GM12865 (cell line): ENCODE data around the gene PHF21A.

ENCODE experiments used
- DNase-seq: peaks from one replicate; pipeline ENCODE4 v3.0.0; 2010; ENCODE audit warnings: low read depth
- H3K4me3 ChIP-seq: 2 replicates; pipeline ENCODE4 v1.5.1; 2011; ENCODE audit warnings: mild to moderate bottlenecking, low read depth, low read length, control low read depth
- CTCF ChIP-seq: IDR thresholded peaks from 2 replicates; pipeline ENCODE4 v1.5.1; 2011; ENCODE audit warnings: low read length, control low read depth, low read depth, inconsistent platforms; ENCODE audit not compliant: insufficient read depth; ENCODE audit errors: missing control alignments

PHF21A gene

GRCh38 chr11:45889555-45889954 is 231.7 kb downstream of the PHF21A start:
- no peak for DNase-seq
- no peak overlapping the region for H3K4me3 ChIP-seq
- no peak for TF ChIP-seq CTCF

DNA sequence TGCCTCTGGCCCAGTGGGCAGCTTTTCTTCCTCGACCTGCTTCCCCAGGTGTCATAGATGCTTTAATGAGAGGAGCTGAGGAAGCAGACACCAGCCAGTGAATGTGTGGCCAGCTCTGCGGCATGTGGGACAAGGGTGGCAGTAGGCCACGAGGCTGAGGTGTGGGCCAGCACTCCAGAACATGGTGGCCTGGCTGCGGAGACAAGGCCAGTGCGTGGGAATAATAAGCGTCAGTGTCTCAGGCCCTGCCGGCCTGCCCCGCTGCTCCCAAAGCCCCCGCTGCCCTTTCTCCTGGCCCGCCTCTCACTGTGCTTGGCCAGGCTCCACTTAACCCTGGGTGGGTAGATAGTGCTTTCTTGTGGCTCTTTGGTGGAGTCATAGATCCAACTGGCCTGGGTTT is 233.7 kb downstream of the PHF21A start:
- DNase-seq: no peak
- no peak for TF ChIP-seq CTCF
- H3K4me3 ChIP-seq: no peak overlapping the region

- DNase-seq: no peak
- TF ChIP-seq CTCF: no peak
- H3K4me3 ChIP-seq: no peak overlapping the region
Observed at GRCh38 chr11:45886816-45887520, 234.3 kb downstream of the PHF21A start.

DNA sequence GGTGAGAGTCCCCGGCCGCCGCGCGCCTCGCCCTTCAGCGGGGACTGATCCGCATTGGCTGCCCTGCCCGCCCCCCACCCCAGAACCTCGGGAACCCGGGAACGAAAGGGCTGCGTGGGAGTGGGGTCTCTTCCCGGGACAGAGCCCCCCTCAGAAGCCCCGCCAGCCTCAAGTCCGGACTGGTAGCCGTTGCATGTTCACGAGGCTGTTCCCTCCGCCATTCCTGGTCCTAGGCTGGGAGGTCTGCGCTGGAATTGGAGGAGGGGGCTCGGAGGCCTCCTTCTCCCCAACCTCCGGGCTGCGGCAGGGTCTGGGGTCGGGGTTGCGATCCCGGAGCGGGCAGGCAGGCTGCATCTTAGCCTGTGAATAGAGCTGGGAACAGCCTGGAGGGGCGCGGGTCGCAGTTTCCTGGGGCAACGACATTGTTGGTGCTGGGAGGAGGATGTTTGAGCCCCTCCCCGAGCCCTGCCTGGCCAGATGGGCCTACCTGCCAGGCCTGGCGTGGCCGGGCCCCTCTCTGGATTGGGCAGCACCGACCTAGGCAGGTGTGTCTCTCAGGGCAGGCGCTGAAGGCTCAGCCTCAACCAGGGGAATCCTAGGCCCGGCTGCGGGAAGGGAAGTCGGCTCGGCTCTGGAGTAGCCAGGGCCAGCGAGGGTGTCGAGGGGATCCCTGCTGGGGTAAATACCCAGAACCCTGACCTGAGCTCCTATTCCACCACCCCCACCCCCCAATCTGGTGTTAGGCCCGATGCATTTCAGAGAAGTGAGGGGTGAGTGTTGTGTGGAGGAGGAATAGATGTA is 235.1 kb downstream of the PHF21A start:
- DNase-seq: no peak
- no peak overlapping the region for H3K4me3 ChIP-seq
- TF ChIP-seq CTCF: no peak

- no peak for TF ChIP-seq CTCF
- peak; percentile 53 for DNase-seq
- H3K4me3 ChIP-seq: no peak within 1 kb of the TSS
Observed at GRCh38 chr11:45885274-45885920, 235.9 kb downstream of the PHF21A start, which contains the start of gene MAPK8IP1. TSS of gene MAPK8IP1 (plus strand) at chr11:45885651. CDS start at chr11:45885821, 170 bp downstream.

- DNase-seq: no peak
- no peak overlapping the region for H3K4me3 ChIP-seq
- TF ChIP-seq CTCF: no peak
Observed at GRCh38 chr11:45884596-45885185, 236.6 kb downstream of the PHF21A start.
